HepG2 (cell line): ENCODE measurements around the gene RFTN1. TPM values are rescaled to one million over a fixed set of nuclear protein-coding genes. Genes with fewer than 3 reads are reported as not detected.
A peak's percentile ranks its signal among the peaks of the same experiment; 100 is the strongest.

ENCODE experiments used
- ELF3 ChIP-seq: IDR thresholded peaks from 2 replicates; pipeline ENCODE4 v1.6.1; 2016; ENCODE audit warnings: missing genetic modification reagents, missing compliant biosample characterization
- GFI1 ChIP-seq: sonication (generic); formaldehyde crosslinking; IDR thresholded peaks from 2 replicates; pipeline ENCODE4 v1.5.0; 2020; ENCODE audit warnings: missing genetic modification reagents, mild to moderate bottlenecking, borderline replicate concordance
- HNF4A ChIP-seq: sonication (generic); formaldehyde crosslinking; IDR thresholded peaks from 2 replicates; pipeline ENCODE4 v1.4.0; 2020; ENCODE audit warnings: missing genetic modification reagents
- KLF12 ChIP-seq: sonication (generic); formaldehyde crosslinking; IDR thresholded peaks from 2 replicates; pipeline ENCODE4 v1.4.0; 2020; ENCODE audit warnings: missing genetic modification reagents, borderline replicate concordance
- NFIC ChIP-seq: IDR thresholded peaks from 2 replicates; pipeline ENCODE4 v1.6.1; 2012; ENCODE audit warnings: mild to moderate bottlenecking, low read length, inconsistent platforms
- SAFB2 ChIP-seq: sonication (generic); formaldehyde crosslinking; IDR thresholded peaks from 2 replicates; pipeline ENCODE4 v1.5.1; 2020; ENCODE audit warnings: missing genetic modification reagents, low read depth, mild to moderate bottlenecking, borderline replicate concordance
- STAG1 ChIP-seq: sonication (generic); formaldehyde crosslinking; IDR thresholded peaks from 2 replicates; pipeline ENCODE4 v1.4.0; 2020; ENCODE audit warnings: missing genetic modification reagents
- THAP11 ChIP-seq: IDR thresholded peaks from 2 replicates; pipeline ENCODE4 v1.6.1; 2016; ENCODE audit warnings: missing biosample characterization, missing genetic modification reagents
- XBP1 ChIP-seq: sonication (generic); formaldehyde crosslinking; IDR thresholded peaks from 2 replicates; pipeline ENCODE4 v1.5.0; 2020; ENCODE audit warnings: missing genetic modification reagents
- ZNF234 ChIP-seq: sonication (generic); formaldehyde crosslinking; conservative IDR thresholded peaks from 2 replicates; pipeline ENCODE4 v1.5.1; 2020; ENCODE audit warnings: mild to moderate bottlenecking, missing genetic modification reagents
- ZNF510 ChIP-seq: sonication (generic); formaldehyde crosslinking; IDR thresholded peaks from 2 replicates; pipeline ENCODE4 v1.4.0; 2020; ENCODE audit warnings: low read depth, mild to moderate bottlenecking, missing genetic modification reagents
- ZNF570 ChIP-seq: sonication (generic); formaldehyde crosslinking; IDR thresholded peaks from 2 replicates; pipeline ENCODE4 v1.4.0; 2020; ENCODE audit warnings: mild to moderate bottlenecking, missing genetic modification reagents, borderline replicate concordance
- ZNF616 ChIP-seq: sonication (generic); formaldehyde crosslinking; IDR thresholded peaks from 2 replicates; pipeline ENCODE4 v1.5.0; 2020; ENCODE audit warnings: low read depth, mild to moderate bottlenecking, missing genetic modification reagents
- ZNF652 ChIP-seq: IDR thresholded peaks from 2 replicates; pipeline ENCODE4 v1.6.1; 2016; ENCODE audit warnings: low read depth, borderline replicate concordance
- polyA plus RNA-seq, 8 experiments: library from polyadenylated mRNA; depleted of rRNA in 3 of 8; stranded (reverse) in 7 of 8; unstranded in 1 of 8; fragments of >200 nt; fragmentation: Illumina TruSeq in 4 of 8; extraction: Trizol in 4 of 8; gene quantifications; 2 replicates each; pipeline versions ENCODE4 v1.2.1 to v1.2.3, GENCODE V29; 2011 to 2016; ENCODE audit warnings: low read depth in 4 of 8, missing spikeins in 1 of 8, mixed read lengths in 1 of 8; ENCODE audit not compliant: insufficient read depth in 1 of 8
- total RNA-seq, 5 experiments: library from RNA; depleted of rRNA; stranded (reverse); fragments of >200 nt; fragmentation: Illumina TruSeq; extraction: Trizol; gene quantifications; 2 replicates each; pipeline ENCODE4 v1.2.3, GENCODE V29; 2016; ENCODE audit warnings: low read depth in 1 of 5
- TF ChIP-seq, protein P1 (sequence below): sonication (generic); formaldehyde crosslinking; IDR thresholded peaks from 2 replicates; pipeline ENCODE4 v1.5.0; 2020; ENCODE audit warnings: mild to moderate bottlenecking, missing genetic modification reagents, borderline replicate concordance
- TF ChIP-seq, protein P2 (sequence below): sonication (generic); formaldehyde crosslinking; conservative IDR thresholded peaks from 2 replicates; pipeline ENCODE4 v1.8.0; 2022; ENCODE audit warnings: mild to moderate bottlenecking, moderate library complexity, missing genetic modification reagents
- TF ChIP-seq, protein P3 (sequence below): sonication (generic); formaldehyde crosslinking; IDR thresholded peaks from 2 replicates; pipeline ENCODE4 v1.5.0; 2020; ENCODE audit warnings: missing genetic modification reagents
- TF ChIP-seq, protein P4 (sequence below): sonication (generic); formaldehyde crosslinking; IDR thresholded peaks from 2 replicates; pipeline ENCODE4 v1.8.0; 2022; ENCODE audit warnings: missing genetic modification reagents, low read depth, mild to moderate bottlenecking, borderline replicate concordance

Gene RFTN1
- total and polyA plus RNA-seq, 2 of the 13 experiments (the other 11 are each of a cell fraction or from before 2014, with no cell fraction given), result not detected

DNA sequence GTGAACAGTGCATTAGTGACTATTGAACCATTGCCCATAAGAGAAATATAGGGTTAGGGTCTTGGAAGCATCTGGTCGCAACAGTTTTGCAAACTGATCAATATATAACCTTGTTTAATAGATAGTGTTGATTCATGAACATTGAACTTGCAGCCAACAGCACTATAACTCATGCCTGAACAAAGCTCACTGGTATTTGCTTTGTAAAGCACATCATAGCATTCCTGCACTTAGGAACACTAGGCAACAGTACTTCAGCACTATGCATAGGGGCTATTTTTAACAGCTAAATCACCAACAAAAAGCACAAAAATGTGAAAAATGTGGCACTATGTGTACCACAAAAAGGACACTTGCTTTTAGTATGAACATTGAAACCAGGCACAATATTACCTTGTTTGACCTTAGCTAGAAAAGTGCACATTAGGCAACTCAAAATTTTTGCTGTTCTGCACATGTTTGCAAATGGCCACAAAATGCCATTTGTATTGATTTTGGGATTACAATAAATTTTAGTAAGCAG is 180.5 kb downstream of the RFTN1 start (continued):
- TF ChIP-seq SAFB2 (CRISPR knock-in tag) (no peak), ZNF234 (CRISPR knock-in tag) (no peak), XBP1 (CRISPR knock-in tag) (no peak), NFIC (peak; percentile 81), ZNF510 (CRISPR knock-in tag) (no peak), KLF12 (no peak), ZNF570 (CRISPR knock-in tag) (no peak), THAP11 (CRISPR knock-in tag) (peak; percentile 31; the same call in 1 of the 2 replicates), HNF4A (peak; percentile 95), ELF3 (CRISPR knock-in tag) (peak; percentile 70), ZNF616 (CRISPR knock-in tag) (no peak), STAG1 (CRISPR knock-in tag) (no peak), GFI1 (CRISPR knock-in tag) (peak; percentile 96), ZNF652 (CRISPR knock-in tag) (0 out of 2 replicates have a peak, but pooled peaks have one; percentile 7)
- TF ChIP-seq, protein P1, sequence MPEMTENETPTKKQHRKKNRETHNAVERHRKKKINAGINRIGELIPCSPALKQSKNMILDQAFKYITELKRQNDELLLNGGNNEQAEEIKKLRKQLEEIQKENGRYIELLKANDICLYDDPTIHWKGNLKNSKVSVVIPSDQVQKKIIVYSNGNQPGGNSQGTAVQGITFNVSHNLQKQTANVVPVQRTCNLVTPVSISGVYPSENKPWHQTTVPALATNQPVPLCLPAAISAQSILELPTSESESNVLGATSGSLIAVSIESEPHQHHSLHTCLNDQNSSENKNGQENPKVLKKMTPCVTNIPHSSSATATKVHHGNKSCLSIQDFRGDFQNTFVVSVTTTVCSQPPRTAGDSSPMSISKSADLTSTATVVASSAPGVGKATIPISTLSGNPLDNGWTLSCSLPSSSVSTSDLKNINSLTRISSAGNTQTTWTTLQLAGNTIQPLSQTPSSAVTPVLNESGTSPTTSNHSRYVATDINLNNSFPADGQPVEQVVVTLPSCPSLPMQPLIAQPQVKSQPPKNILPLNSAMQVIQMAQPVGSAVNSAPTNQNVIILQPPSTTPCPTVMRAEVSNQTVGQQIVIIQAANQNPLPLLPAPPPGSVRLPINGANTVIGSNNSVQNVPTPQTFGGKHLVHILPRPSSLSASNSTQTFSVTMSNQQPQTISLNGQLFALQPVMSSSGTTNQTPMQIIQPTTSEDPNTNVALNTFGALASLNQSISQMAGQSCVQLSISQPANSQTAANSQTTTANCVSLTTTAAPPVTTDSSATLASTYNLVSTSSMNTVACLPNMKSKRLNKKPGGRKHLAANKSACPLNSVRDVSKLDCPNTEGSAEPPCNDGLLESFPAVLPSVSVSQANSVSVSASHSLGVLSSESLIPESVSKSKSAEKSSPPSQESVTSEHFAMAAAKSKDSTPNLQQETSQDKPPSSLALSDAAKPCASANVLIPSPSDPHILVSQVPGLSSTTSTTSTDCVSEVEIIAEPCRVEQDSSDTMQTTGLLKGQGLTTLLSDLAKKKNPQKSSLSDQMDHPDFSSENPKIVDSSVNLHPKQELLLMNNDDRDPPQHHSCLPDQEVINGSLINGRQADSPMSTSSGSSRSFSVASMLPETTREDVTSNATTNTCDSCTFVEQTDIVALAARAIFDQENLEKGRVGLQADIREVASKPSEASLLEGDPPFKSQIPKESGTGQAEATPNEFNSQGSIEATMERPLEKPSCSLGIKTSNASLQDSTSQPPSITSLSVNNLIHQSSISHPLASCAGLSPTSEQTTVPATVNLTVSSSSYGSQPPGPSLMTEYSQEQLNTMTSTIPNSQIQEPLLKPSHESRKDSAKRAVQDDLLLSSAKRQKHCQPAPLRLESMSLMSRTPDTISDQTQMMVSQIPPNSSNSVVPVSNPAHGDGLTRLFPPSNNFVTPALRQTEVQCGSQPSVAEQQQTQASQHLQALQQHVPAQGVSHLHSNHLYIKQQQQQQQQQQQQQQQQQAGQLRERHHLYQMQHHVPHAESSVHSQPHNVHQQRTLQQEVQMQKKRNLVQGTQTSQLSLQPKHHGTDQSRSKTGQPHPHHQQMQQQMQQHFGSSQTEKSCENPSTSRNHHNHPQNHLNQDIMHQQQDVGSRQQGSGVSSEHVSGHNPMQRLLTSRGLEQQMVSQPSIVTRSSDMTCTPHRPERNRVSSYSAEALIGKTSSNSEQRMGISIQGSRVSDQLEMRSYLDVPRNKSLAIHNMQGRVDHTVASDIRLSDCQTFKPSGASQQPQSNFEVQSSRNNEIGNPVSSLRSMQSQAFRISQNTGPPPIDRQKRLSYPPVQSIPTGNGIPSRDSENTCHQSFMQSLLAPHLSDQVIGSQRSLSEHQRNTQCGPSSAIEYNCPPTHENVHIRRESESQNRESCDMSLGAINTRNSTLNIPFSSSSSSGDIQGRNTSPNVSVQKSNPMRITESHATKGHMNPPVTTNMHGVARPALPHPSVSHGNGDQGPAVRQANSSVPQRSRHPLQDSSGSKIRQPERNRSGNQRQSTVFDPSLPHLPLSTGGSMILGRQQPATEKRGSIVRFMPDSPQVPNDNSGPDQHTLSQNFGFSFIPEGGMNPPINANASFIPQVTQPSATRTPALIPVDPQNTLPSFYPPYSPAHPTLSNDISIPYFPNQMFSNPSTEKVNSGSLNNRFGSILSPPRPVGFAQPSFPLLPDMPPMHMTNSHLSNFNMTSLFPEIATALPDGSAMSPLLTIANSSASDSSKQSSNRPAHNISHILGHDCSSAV (CRISPR knock-in tag), result no peak
- TF ChIP-seq, protein P2, sequence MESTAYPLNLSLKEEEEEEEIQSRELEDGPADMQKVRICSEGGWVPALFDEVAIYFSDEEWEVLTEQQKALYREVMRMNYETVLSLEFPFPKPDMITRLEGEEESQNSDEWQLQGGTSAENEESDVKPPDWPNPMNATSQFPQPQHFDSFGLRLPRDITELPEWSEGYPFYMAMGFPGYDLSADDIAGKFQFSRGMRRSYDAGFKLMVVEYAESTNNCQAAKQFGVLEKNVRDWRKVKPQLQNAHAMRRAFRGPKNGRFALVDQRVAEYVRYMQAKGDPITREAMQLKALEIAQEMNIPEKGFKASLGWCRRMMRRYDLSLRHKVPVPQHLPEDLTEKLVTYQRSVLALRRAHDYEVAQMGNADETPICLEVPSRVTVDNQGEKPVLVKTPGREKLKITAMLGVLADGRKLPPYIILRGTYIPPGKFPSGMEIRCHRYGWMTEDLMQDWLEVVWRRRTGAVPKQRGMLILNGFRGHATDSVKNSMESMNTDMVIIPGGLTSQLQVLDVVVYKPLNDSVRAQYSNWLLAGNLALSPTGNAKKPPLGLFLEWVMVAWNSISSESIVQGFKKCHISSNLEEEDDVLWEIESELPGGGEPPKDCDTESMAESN (CRISPR knock-in tag), result no peak
- TF ChIP-seq, protein P3, sequence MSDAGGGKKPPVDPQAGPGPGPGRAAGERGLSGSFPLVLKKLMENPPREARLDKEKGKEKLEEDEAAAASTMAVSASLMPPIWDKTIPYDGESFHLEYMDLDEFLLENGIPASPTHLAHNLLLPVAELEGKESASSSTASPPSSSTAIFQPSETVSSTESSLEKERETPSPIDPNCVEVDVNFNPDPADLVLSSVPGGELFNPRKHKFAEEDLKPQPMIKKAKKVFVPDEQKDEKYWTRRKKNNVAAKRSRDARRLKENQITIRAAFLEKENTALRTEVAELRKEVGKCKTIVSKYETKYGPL, result no peak
- TF ChIP-seq, protein P4, sequence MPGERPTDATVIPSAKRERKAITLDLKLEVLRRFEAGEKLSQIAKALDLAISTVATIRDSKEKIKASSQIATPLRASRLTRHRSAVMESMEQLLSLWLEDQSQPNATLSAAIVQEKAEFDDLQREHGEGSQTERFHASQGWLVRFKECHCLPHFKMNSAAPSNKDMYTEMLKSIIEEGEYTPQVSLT (CRISPR knock-in tag), result no peak
